HG03520 (cell line): Measurements from ENCODE around the gene COMMD9.

Experiments used
- ATAC-seq: cut with Tn5 transposase; IDR thresholded peaks from one replicate; pipeline ENCODE4 v1.9.1; 2021; ENCODE audit warnings: mild to moderate bottlenecking, moderate library complexity; ENCODE audit not compliant: unreplicated experiment

COMMD9 gene

GRCh38 chr11:36228689-36229088, 60.5 kb downstream of the COMMD9 start:
- no peak for ATAC-seq

GRCh38 chr11:36227044-36227443, 62.2 kb downstream of the COMMD9 start:
- no peak for ATAC-seq

GRCh38 chr11:36224209-36224882, 64.9 kb downstream of the COMMD9 start:
- no peak for ATAC-seq

GRCh38 chr11:36222831-36223635, 66.2 kb downstream of the COMMD9 start:
- ATAC-seq = no peak
